Choroid plexus epithelial cell (primary cell): Measurements from ENCODE around the gene PLXDC2.
"Not testable (repeated sequence)": the region's sequence is repeated elsewhere in the genome, so short reads cannot be mapped to it uniquely, and the experiment has no call there.

Source experiments
- DNase-seq: peaks from one replicate; pipeline ENCODE4 v3.0.0-alpha.2; 2010; ENCODE audit warnings: low read depth
- H3K4me3 ChIP-seq: 2 replicates; pipeline ENCODE4 v1.5.1; 2011; ENCODE audit warnings: low read depth, mild to moderate bottlenecking, control low read depth, low read length, moderate library complexity
- CTCF ChIP-seq: conservative IDR thresholded peaks from 2 replicates; pipeline ENCODE4 v1.5.1; 2011; ENCODE audit warnings: low read depth, mild to moderate bottlenecking, control low read depth, inconsistent platforms, low read length, moderate library complexity

PLXDC2 gene

GRCh38 chr10:20200758-20201157 is 384.5 kb downstream of the PLXDC2 start:
- no peak for TF ChIP-seq CTCF
- DNase-seq = no peak
- H3K4me3 ChIP-seq = no peak overlapping the region

GRCh38 chr10:20202337-20202736 is 386.1 kb downstream of the PLXDC2 start:
- TF ChIP-seq CTCF = no peak
- DNase-seq = peak; percentile 2
- H3K4me3 ChIP-seq = no peak overlapping the region

GRCh38 chr10:20207653-20208052 is 391.4 kb downstream of the PLXDC2 start:
- no peak for TF ChIP-seq CTCF
- DNase-seq = no peak
- H3K4me3 ChIP-seq = no peak overlapping the region

GRCh38 chr10:20209098-20209497 is 392.9 kb downstream of the PLXDC2 start:
- DNase-seq, H3K4me3 ChIP-seq: not testable (repeated sequence)

- no peak for DNase-seq
- H3K4me3 ChIP-seq = no peak overlapping the region
- TF ChIP-seq CTCF = no peak
Observed at GRCh38 chr10:20215547-20216152, 399.4 kb downstream of the PLXDC2 start.

GRCh38 chr10:20221356-20221755 is 405.1 kb downstream of the PLXDC2 start:
- TF ChIP-seq CTCF = no peak
- H3K4me3 ChIP-seq = no peak overlapping the region
- DNase-seq = no peak

- DNase-seq = no peak
- no peak overlapping the region for H3K4me3 ChIP-seq
- no peak for TF ChIP-seq CTCF
Observed at GRCh38 chr10:20228729-20229128, 412.5 kb downstream of the PLXDC2 start.
